ENCODE measurements around the gene SAMD3. TPM values are rescaled to one million over a fixed set of nuclear protein-coding genes. Genes with fewer than 3 reads are reported as not detected.

SAMD3 gene
- total and polyA plus RNA-seq, 4 experiments from 2014 or later, result 24.1 to 69.2 (median 42.4) TPM

DNA sequence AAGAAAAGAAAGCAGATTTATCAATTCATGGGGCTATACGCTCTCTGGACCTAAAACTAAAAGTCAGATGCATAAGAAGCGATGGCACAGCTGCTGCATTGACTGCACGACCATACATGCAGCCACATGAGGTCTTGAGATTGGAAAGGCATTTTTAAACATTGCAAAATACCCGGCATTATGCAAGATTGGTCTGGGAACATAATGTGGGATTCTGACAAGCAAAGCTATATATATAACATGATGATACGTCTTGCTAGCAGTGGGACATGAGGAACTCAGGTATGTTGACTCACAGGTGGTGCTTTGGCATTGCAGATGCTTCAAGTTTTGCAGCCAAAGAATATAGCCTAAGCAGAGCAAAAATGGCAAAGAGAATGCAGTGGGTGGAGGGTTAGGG is 55.1 kb downstream of the SAMD3 start:
- Mint-ChIP-seq H3K9me3 (peaks cover 9 to 28% (median 21%) of the 10 kb centered on the region in 8 donors), H3K4me1 (peaks cover 5 to 23% (median 21%) of the 10 kb centered on the region in 4 donors), H3K4me3 (no peak overlapping the region), H3K27me3 (no peaks in the 10 kb centered on the region), H3K27ac (no peak overlapping the region), H3K36me3 (peaks cover 57 to 70% of the 10 kb centered on the region in 2 donors)
- ChIA-PET CTCF (ENCODE audit: partially characterized antibody) (no interaction called here), POLR2A (ENCODE audit: partially characterized antibody) (interaction anchor here (1.5 kb wide), 1 partner anchor 19 kb away, joined by 3 read pairs; no protein-coding TSS in a partner anchor)
- no peak for DNase-seq
- H3K27ac ChIP-seq (ENCODE audit: low read depth, low read length), result no peak overlapping the region
- H3K4me3 ChIP-seq (ENCODE audit: low read length in 2 of 2), result no peak overlapping the region
- no peaks in the 10 kb centered on the region for H3K36me3 ChIP-seq (ENCODE audit: insufficient read depth, low read length)
- no peaks in the 10 kb centered on the region for H3K27me3 ChIP-seq (ENCODE audit: insufficient read depth, low read length)
- H3K4me1 ChIP-seq (ENCODE audit: insufficient read depth, low read length), result no peaks in the 10 kb centered on the region
- no peaks in the 10 kb centered on the region for H3K9me3 ChIP-seq (ENCODE audit: control insufficient read depth in 1 of 2, low read length in 2 of 2)
- intact Hi-C loops (cut with micrococcal nuclease), result no loop called here

GRCh38 chr6:130164251-130164650 is 58.5 kb downstream of the SAMD3 start:
- POLR2A ChIA-PET (ENCODE audit: partially characterized antibody), result interaction anchor here (1.4 kb wide), 1 partner anchor 14 kb away, joined by 3 read pairs; no protein-coding TSS in a partner anchor
- H3K9me3 ChIP-seq (ENCODE audit: control insufficient read depth in 1 of 2, low read length in 2 of 2), result no peaks in the 10 kb centered on the region
- no peak for DNase-seq

GRCh38 chr6:130163266-130163665 is 59.5 kb downstream of the SAMD3 start:
- POLR2A ChIA-PET (ENCODE audit: partially characterized antibody), result interaction anchor here (1.4 kb wide), 1 partner anchor 13 kb away, joined by 3 read pairs; no protein-coding TSS in a partner anchor
- no peaks in the 10 kb centered on the region for H3K9me3 ChIP-seq (ENCODE audit: control insufficient read depth in 1 of 2, low read length in 2 of 2)

More at GRCh38 chr6:130164251-130164650, 58.5 kb downstream of the SAMD3 start:
- H3K9me3 Mint-ChIP-seq, result peaks cover 0 to 10% (median 7%) of the 10 kb centered on the region in 8 donors
- H3K4me1 Mint-ChIP-seq, result peaks cover 5 to 34% (median 27%) of the 10 kb centered on the region in 4 donors
- no peaks in the 10 kb centered on the region for H3K36me3 ChIP-seq (ENCODE audit: insufficient read depth, low read length)
- no peaks in the 10 kb centered on the region for H3K27me3 Mint-ChIP-seq
- H3K4me1 ChIP-seq (ENCODE audit: insufficient read depth, low read length), result no peaks in the 10 kb centered on the region
- H3K27ac ChIP-seq (ENCODE audit: low read depth, low read length), result no peak overlapping the region
- H3K4me3 Mint-ChIP-seq, result no peak overlapping the region
- peaks cover 54 to 68% of the 10 kb centered on the region in 2 donors for H3K36me3 Mint-ChIP-seq
- peak overlapping the region in 2 of 7 donors; percentile 20 for H3K27ac Mint-ChIP-seq
- no peaks in the 10 kb centered on the region for H3K27me3 ChIP-seq (ENCODE audit: insufficient read depth, low read length)
- CTCF ChIA-PET (ENCODE audit: partially characterized antibody), result no interaction called here
- intact Hi-C loops (cut with micrococcal nuclease), result no loop called here
- no peak overlapping the region for H3K4me3 ChIP-seq (ENCODE audit: low read length in 2 of 2)

DNA sequence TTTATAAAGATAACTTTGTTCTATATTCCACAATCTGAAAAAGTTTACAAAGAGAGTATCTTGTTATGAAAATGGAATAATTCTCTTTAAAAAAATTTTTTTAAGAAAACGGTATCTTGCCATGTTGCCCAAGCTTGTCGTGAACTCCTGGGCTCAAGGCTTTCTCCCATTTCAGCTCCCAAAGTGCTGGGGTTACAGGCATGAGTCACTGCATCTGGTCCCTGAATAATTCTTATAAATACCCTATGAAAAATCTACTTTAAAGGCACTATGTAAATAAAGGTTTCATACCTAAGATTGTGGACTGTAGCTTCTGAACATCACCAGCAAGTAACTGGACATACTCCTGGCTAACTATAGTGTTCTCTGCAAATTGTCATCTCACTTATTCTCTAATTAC is 60.3 kb downstream of the SAMD3 start:
- Histone ChIP-seq H3K36me3 (ENCODE audit: insufficient read depth, low read length) (no peaks in the 10 kb centered on the region), H3K27ac (ENCODE audit: low read depth, low read length) (no peak overlapping the region), H3K4me3 (ENCODE audit: low read length in 2 of 2) (no peak overlapping the region), H3K27me3 (ENCODE audit: insufficient read depth, low read length) (no peaks in the 10 kb centered on the region), H3K9me3 (ENCODE audit: control insufficient read depth in 1 of 2, low read length in 2 of 2) (no peaks in the 10 kb centered on the region), H3K4me1 (ENCODE audit: insufficient read depth, low read length) (no peaks in the 10 kb centered on the region)
- Mint-ChIP-seq H3K27ac (no peak overlapping the region), H3K36me3 (peaks cover 55 to 73% of the 10 kb centered on the region in 2 donors), H3K9me3 (peaks cover 0 to 18% (median 9%) of the 10 kb centered on the region in 8 donors), H3K4me3 (no peak overlapping the region), H3K27me3 (no peaks in the 10 kb centered on the region), H3K4me1 (peaks cover 5 to 28% (median 24%) of the 10 kb centered on the region in 4 donors)
- POLR2A ChIA-PET (ENCODE audit: partially characterized antibody), result interaction anchor here (1.0 to 1.4 kb wide), 2 partner anchors 10 to 53 kb away, joined by 3 read pairs; no protein-coding TSS in a partner anchor
- CTCF ChIA-PET (ENCODE audit: partially characterized antibody), result interaction anchor here (1.2 to 1.4 kb wide), 3 partner anchors 12 to 52 kb away, joined by 3 read pairs; no protein-coding TSS in a partner anchor
- intact Hi-C loops (cut with micrococcal nuclease), result no loop called here
- DNase-seq, result no peak

More at GRCh38 chr6:130163266-130163665, 59.5 kb downstream of the SAMD3 start:
- intact Hi-C loops (cut with micrococcal nuclease), result no loop called here
- Histone ChIP-seq H3K27me3 (ENCODE audit: insufficient read depth, low read length) (no peaks in the 10 kb centered on the region), H3K4me3 (ENCODE audit: low read length in 2 of 2) (no peak overlapping the region), H3K27ac (ENCODE audit: low read depth, low read length) (no peak overlapping the region), H3K36me3 (ENCODE audit: insufficient read depth, low read length) (no peaks in the 10 kb centered on the region), H3K4me1 (ENCODE audit: insufficient read depth, low read length) (no peaks in the 10 kb centered on the region)
- no peak for DNase-seq
- CTCF ChIA-PET (ENCODE audit: partially characterized antibody), result interaction anchor here (1.3 kb wide), 1 partner anchor 52 kb away, joined by 3 read pairs; no protein-coding TSS in a partner anchor
- Mint-ChIP-seq H3K4me3 (no peak overlapping the region), H3K27me3 (no peaks in the 10 kb centered on the region), H3K4me1 (peaks cover 5 to 34% (median 25%) of the 10 kb centered on the region in 4 donors), H3K36me3 (peaks cover 57 to 74% of the 10 kb centered on the region in 2 donors), H3K27ac (no peak overlapping the region), H3K9me3 (peaks cover 0 to 18% (median 9%) of the 10 kb centered on the region in 8 donors)

GRCh38 chr6:130161683-130162404 is 60.9 kb downstream of the SAMD3 start:
- Mint-ChIP-seq H3K4me1 (peaks cover 5 to 28% (median 23%) of the 10 kb centered on the region in 4 donors), H3K36me3 (peaks cover 52 to 68% of the 10 kb centered on the region in 2 donors), H3K4me3 (no peak overlapping the region), H3K27me3 (no peaks in the 10 kb centered on the region), H3K27ac (peak overlapping the region in 3 of 7 donors; percentile 44 to 68 (median 55)), H3K9me3 (peaks cover 0 to 18% (median 9%) of the 10 kb centered on the region in 8 donors)
- Histone ChIP-seq H3K9me3 (ENCODE audit: control insufficient read depth in 1 of 2, low read length in 2 of 2) (no peaks in the 10 kb centered on the region), H3K4me1 (ENCODE audit: insufficient read depth, low read length) (no peaks in the 10 kb centered on the region), H3K4me3 (ENCODE audit: low read length in 2 of 2) (no peak overlapping the region), H3K27me3 (ENCODE audit: insufficient read depth, low read length) (no peaks in the 10 kb centered on the region), H3K36me3 (ENCODE audit: insufficient read depth, low read length) (no peaks in the 10 kb centered on the region), H3K27ac (ENCODE audit: low read depth, low read length) (no peak overlapping the region)
- ChIA-PET CTCF (ENCODE audit: partially characterized antibody) (interaction anchor here (1.2 to 1.4 kb wide), 2 partner anchors 11 to 22 kb away, joined by 3 read pairs; no protein-coding TSS in a partner anchor), POLR2A (ENCODE audit: partially characterized antibody) (interaction anchor here (1.0 to 1.4 kb wide), 2 partner anchors 9 to 53 kb away, joined by 3 read pairs; no protein-coding TSS in a partner anchor)
- intact Hi-C loops (cut with micrococcal nuclease), result no loop called here
- DNase-seq, result no peak

- CTCF ChIA-PET (ENCODE audit: partially characterized antibody), result no interaction called here
- Mint-ChIP-seq H3K9me3 (peaks cover 0 to 14% (median 6%) of the 10 kb centered on the region in 8 donors), H3K4me3 (no peak overlapping the region), H3K4me1 (peaks cover under 1 to 17% (median 10%) of the 10 kb centered on the region in 4 donors), H3K27me3 (no peaks in the 10 kb centered on the region), H3K36me3 (peaks cover 46 to 58% of the 10 kb centered on the region in 2 donors), H3K27ac (peak overlapping the region in 5 of 7 donors; percentile 11 to 59 (median 34))
- Histone ChIP-seq H3K27ac (ENCODE audit: low read depth, low read length) (no peak overlapping the region), H3K4me3 (ENCODE audit: low read length in 2 of 2) (no peak overlapping the region), H3K27me3 (ENCODE audit: insufficient read depth, low read length) (no peaks in the 10 kb centered on the region), H3K36me3 (ENCODE audit: insufficient read depth, low read length) (peaks cover 1% of the 10 kb centered on the region), H3K9me3 (ENCODE audit: control insufficient read depth in 1 of 2, low read length in 2 of 2) (no peaks in the 10 kb centered on the region), H3K4me1 (ENCODE audit: insufficient read depth, low read length) (no peaks in the 10 kb centered on the region)
- no peak for DNase-seq
- POLR2A ChIA-PET (ENCODE audit: partially characterized antibody), result no interaction called here
- intact Hi-C loops (cut with micrococcal nuclease), result no loop called here
Measured at GRCh38 chr6:130159956-130160355, 62.8 kb downstream of the SAMD3 start.

DNA sequence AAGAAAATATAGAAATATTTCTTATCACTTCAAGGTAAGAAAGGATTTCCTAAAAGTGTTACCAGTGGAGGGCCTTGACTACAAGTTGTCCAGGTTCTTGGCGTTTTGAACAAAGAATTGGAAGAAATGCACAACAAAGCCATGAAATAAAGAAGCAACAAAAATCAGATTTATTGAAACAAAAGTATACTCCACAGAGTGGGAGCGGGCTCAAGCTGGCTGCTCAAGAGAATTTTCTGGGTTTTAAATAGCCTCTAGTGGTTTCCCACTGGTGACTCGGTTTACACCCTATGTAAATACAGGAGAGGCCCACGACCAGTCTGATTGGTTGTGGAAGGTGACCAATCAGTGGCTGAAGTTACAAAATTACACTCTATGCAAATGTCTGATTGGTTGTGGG is 64.2 kb downstream of the SAMD3 start:
- Mint-ChIP-seq H3K27ac (peak overlapping the region in 1 of 7 donors; percentile 10), H3K36me3 (peaks cover 41 to 52% of the 10 kb centered on the region in 2 donors), H3K4me3 (no peak overlapping the region), H3K27me3 (no peaks in the 10 kb centered on the region), H3K9me3 (peaks cover 0 to 12% (median 5%) of the 10 kb centered on the region in 8 donors), H3K4me1 (peaks cover 0 to 15% (median 8%) of the 10 kb centered on the region in 4 donors)
- Histone ChIP-seq H3K9me3 (ENCODE audit: control insufficient read depth in 1 of 2, low read length in 2 of 2) (no peaks in the 10 kb centered on the region), H3K27ac (ENCODE audit: low read depth, low read length) (no peak overlapping the region), H3K27me3 (ENCODE audit: insufficient read depth, low read length) (no peaks in the 10 kb centered on the region), H3K4me1 (ENCODE audit: insufficient read depth, low read length) (no peaks in the 10 kb centered on the region), H3K36me3 (ENCODE audit: insufficient read depth, low read length) (peaks cover 5% of the 10 kb centered on the region), H3K4me3 (ENCODE audit: low read length in 2 of 2) (no peak overlapping the region)
- DNase-seq, result no peak
- POLR2A ChIA-PET (ENCODE audit: partially characterized antibody), result interaction anchor here (0.7 kb wide), 1 partner anchor 29 kb away, joined by 3 read pairs; no protein-coding TSS in a partner anchor
- CTCF ChIA-PET (ENCODE audit: partially characterized antibody), result interaction anchor here (1.3 to 1.4 kb wide), 2 partner anchors 25 to 65 kb away, joined by 3 to 4 read pairs; partner anchors contain the start of gene SAMD3
- intact Hi-C loops (cut with micrococcal nuclease), result no loop called here

Data from CD4-positive, alpha-beta memory T cell (primary cell).